IMR-90 (cell line): ENCODE data around the gene CNTN4. TPM values are rescaled to one million over a fixed set of nuclear protein-coding genes. Genes with fewer than 3 reads are reported as not detected.

Experiments
- ATAC-seq: fragments of 200-7000 bp; cut with Tn5 transposase; 2 replicates; pipeline ENCODE4 v1.9.1; 2020; ENCODE audit warnings: low read depth, mild to moderate bottlenecking, moderate library complexity
- BruUV-seq: library from RNA; stranded (reverse); fragments of 400-500 nt; replicated peaks from 2 replicates; lab custom pipeline; 2021; lab: Mats Ljungman, UMichigan
- CTCF ChIA-PET: fragments of 300-600 bp; formaldehyde crosslinking; extraction: SDS; loops from one replicate; lab custom pipeline; 2021; ENCODE audit warnings: antibody characterized with exemption; lab: Yijun Ruan, JAX
- POLR2A ChIA-PET: fragments of 300-600 bp; sonication (Branson Sonifier 250); formaldehyde crosslinking; loops from one replicate; lab custom pipeline; 2022; ENCODE audit warnings: antibody characterized with exemption; ENCODE audit not compliant: unreplicated experiment; lab: Charles Lee
- DNase-seq: peaks from one replicate; pipeline ENCODE4 v3.0.0; 2013
- H2AFZ ChIP-seq: replicated peaks from 2 replicates; pipeline ENCODE3; 2013; ENCODE audit warnings: low read length, mild to moderate bottlenecking; ENCODE audit not compliant: poor library complexity
- H2AK5ac ChIP-seq: 2 replicates; pipeline ENCODE4 v1.6.1; 2013; ENCODE audit warnings: low read depth, low read length, inconsistent platforms
- H2AK9ac ChIP-seq: replicated peaks from 2 replicates; pipeline ENCODE3; 2013; ENCODE audit warnings: mild to moderate bottlenecking, low read depth, low read length, moderate library complexity; ENCODE audit not compliant: poor library complexity
- H2BK120ac ChIP-seq: 2 replicates; pipeline ENCODE4 v1.6.1; 2013; ENCODE audit warnings: low read depth, low read length, inconsistent platforms
- H2BK15ac ChIP-seq: 3 replicates; pipeline ENCODE4 v1.6.1; 2013; ENCODE audit warnings: low read depth, low read length, inconsistent platforms
- H2BK20ac ChIP-seq: 2 replicates; pipeline ENCODE4 v1.6.1; 2013; ENCODE audit warnings: low read depth, mild to moderate bottlenecking, inconsistent platforms, low read length, moderate library complexity
- H2BK5ac ChIP-seq: 2 replicates; pipeline ENCODE4 v1.6.1; 2013; ENCODE audit warnings: mild to moderate bottlenecking, low read depth, low read length, inconsistent platforms; ENCODE audit not compliant: poor library complexity, severe bottlenecking
- H3K14ac ChIP-seq: replicated peaks from 2 replicates; pipeline ENCODE4 v1.6.1; 2013; ENCODE audit warnings: low read depth, low read length, inconsistent platforms
- H3K18ac ChIP-seq: 2 replicates; pipeline ENCODE4 v1.6.1; 2013; ENCODE audit warnings: low read depth, low read length, control low read depth
- H3K23ac ChIP-seq: 2 replicates; pipeline ENCODE4 v1.6.1; 2013; ENCODE audit warnings: low read depth, low read length, inconsistent platforms
- H3K27ac ChIP-seq: 2 replicates; pipeline ENCODE4 v1.5.1; 2013; ENCODE audit warnings: mild to moderate bottlenecking, control low read depth, low read length; ENCODE audit not compliant: insufficient read depth
- H3K27me3 ChIP-seq: 2 replicates; pipeline ENCODE4 v1.6.1; 2013; ENCODE audit warnings: low read length; ENCODE audit not compliant: control insufficient read depth, insufficient read depth
- H3K36me3 ChIP-seq: 2 replicates; pipeline ENCODE4 v1.6.1; 2013; ENCODE audit warnings: low read length, mixed read lengths; ENCODE audit not compliant: control insufficient read depth, insufficient read depth
- H3K4ac ChIP-seq: 2 replicates; pipeline ENCODE4 v1.6.1; 2013; ENCODE audit warnings: low read depth, low read length, inconsistent platforms
- H3K4me1 ChIP-seq: 2 replicates; pipeline ENCODE4 v1.6.1; 2013; ENCODE audit warnings: low read length, mixed read lengths; ENCODE audit not compliant: control insufficient read depth, insufficient read depth
- H3K4me2 ChIP-seq: 2 replicates; pipeline ENCODE4 v1.6.1; 2013; ENCODE audit warnings: low read depth, mild to moderate bottlenecking, control low read depth, low read length, moderate library complexity
- H3K4me3 ChIP-seq: 2 replicates; pipeline ENCODE4 v1.5.1; 2013; ENCODE audit warnings: low read depth, mild to moderate bottlenecking, control low read depth, low read length, moderate library complexity; ENCODE audit not compliant: insufficient read depth
- H3K56ac ChIP-seq: 2 replicates; pipeline ENCODE4 v1.6.1; 2013; ENCODE audit warnings: low read length, inconsistent platforms; ENCODE audit not compliant: insufficient read depth; ENCODE audit errors: extremely low read depth
- H3K79me1 ChIP-seq, 2 experiments: 2 replicates each; pipeline ENCODE4 v1.6.1; 2013; ENCODE audit warnings: low read length in 2 of 2, inconsistent platforms in 1 of 2, low read depth in 1 of 2
- H3K9ac ChIP-seq: 2 replicates; pipeline ENCODE4 v1.6.1; 2013; ENCODE audit warnings: low read depth, low read length, control low read depth
- H3K9me1 ChIP-seq: 2 replicates; pipeline ENCODE4 v1.6.1; 2013; ENCODE audit warnings: low read length, inconsistent platforms; ENCODE audit not compliant: insufficient read depth
- H3K9me3 ChIP-seq: 2 replicates; pipeline ENCODE4 v1.6.1; 2013; ENCODE audit warnings: low read length; ENCODE audit not compliant: control insufficient read depth, insufficient read depth
- H4K20me1 ChIP-seq: 2 replicates; pipeline ENCODE4 v1.6.1; 2013; ENCODE audit warnings: low read length, inconsistent platforms; ENCODE audit not compliant: insufficient read depth
- H4K5ac ChIP-seq: 2 replicates; pipeline ENCODE4 v1.6.1; 2013; ENCODE audit warnings: mild to moderate bottlenecking, low read depth, low read length, control low read depth
- H4K8ac ChIP-seq, 2 experiments: 2 replicates each; pipeline ENCODE4 v1.6.1; 2013; ENCODE audit warnings: low read depth in 2 of 2, low read length in 2 of 2, control low read depth in 1 of 2, inconsistent platforms in 1 of 2
- H4K91ac ChIP-seq: 2 replicates; pipeline ENCODE4 v1.6.1; 2013; ENCODE audit warnings: low read depth, low read length, inconsistent platforms; ENCODE audit not compliant: insufficient read depth
- CEBPB ChIP-seq: IDR thresholded peaks from 2 replicates; pipeline ENCODE4 v1.6.1; 2012; ENCODE audit warnings: low read depth, low read length, improper control_type of control experiment
- MAFK ChIP-seq: IDR thresholded peaks from 2 replicates; pipeline ENCODE4 v1.6.1; 2012; ENCODE audit warnings: low read depth, low read length, improper control_type of control experiment
- MXI1 ChIP-seq: IDR thresholded peaks from 2 replicates; pipeline ENCODE4 v1.6.1; 2012; ENCODE audit warnings: low read depth, mild to moderate bottlenecking, low read length, moderate library complexity, borderline replicate concordance
- RAD21 ChIP-seq: IDR thresholded peaks from 2 replicates; pipeline ENCODE4 v1.6.1; 2012; ENCODE audit warnings: low read length, improper control_type of control experiment
- WGBS, 2 experiments: methylation state at CpG; one replicate each; pipeline versions ENCODE4 v1.1.5 to v1.1.7; 2013; ENCODE audit warnings: missing lambda C conversion rate in 2 of 2; ENCODE audit not compliant: insufficient read length in 1 of 2; ENCODE audit errors: extremely low coverage in 2 of 2; 5-methylcytosine and 5-hydroxymethylcytosine counted together
- dilution Hi-C: fragments of 300-500 bp; cut with HindIII; formaldehyde crosslinking; loops from one replicate; pipeline ENCODE4 v1.14.3; 2018; ENCODE audit warnings: low sequenced_read_pairs; ENCODE audit not compliant: unreplicated experiment
- in situ Hi-C: fragments of 300-500 bp; cut with MboI; formaldehyde crosslinking; loops from 3 replicates; pipeline ENCODE4 v1.14.3; 2019; ENCODE audit warnings: low sequenced_read_pairs, inconsistent platforms, mixed read lengths
- intact Hi-C: fragments of 100-400 bp; cut with micrococcal nuclease; formaldehyde crosslinking; loops from 2 replicates; pipeline ENCODE4 v1.10.0; 2022
- polyA plus RNA-seq, 3 experiments: library from polyadenylated mRNA; depleted of rRNA; stranded (reverse); fragments of >200 nt; gene quantifications; 2 replicates each; pipeline ENCODE4 v1.2.3, GENCODE V29; 2012; ENCODE audit warnings: low replicate concordance in 1 of 3
- total RNA-seq: library from RNA; depleted of rRNA; stranded (reverse); fragments of >200 nt; gene quantifications from 2 replicates; pipeline ENCODE4 v1.2.3, GENCODE V29; 2012

Gene CNTN4
- total and polyA plus RNA-seq, 2 of the 4 experiments (the other 2 are of a cell fraction) = under 0.01 TPM; not detected in 1

GRCh38 chr3:2851361-2851760 is 752.7 kb downstream of the CNTN4 start:
- Histone ChIP-seq H2BK20ac (no peak overlapping the region), H4K91ac (no peak overlapping the region), H3K4me2 (no peak overlapping the region), H3K14ac (no peak overlapping the region), H3K56ac (no peak overlapping the region), H3K4ac (no peak overlapping the region), H3K23ac (no peak overlapping the region), H3K9me1 (no peaks in the 10 kb centered on the region), H2BK120ac (no peak overlapping the region), H2AK5ac (no peak overlapping the region), H3K18ac (no peak overlapping the region), H4K8ac (no peak overlapping the region), H4K5ac (no peak overlapping the region), H3K79me1 (no peaks in the 10 kb centered on the region), H3K4me1 (no peaks in the 10 kb centered on the region), H3K9ac (no peak overlapping the region), H3K36me3 (no peaks in the 10 kb centered on the region), H3K27ac (no peak overlapping the region), H2AFZ (no peak overlapping the region), H3K9me3 (peaks cover 6% of the 10 kb centered on the region), H3K4me3 (no peak overlapping the region), H4K20me1 (no peaks in the 10 kb centered on the region), H3K27me3 (no peaks in the 10 kb centered on the region), H2BK5ac (no peak overlapping the region), H2AK9ac (no peak overlapping the region), H2BK15ac (no peak overlapping the region)
- in situ Hi-C loops = no loop called here
- dilution Hi-C loops = no loop called here
- ChIA-PET POLR2A (no interaction called here), CTCF (no interaction called here)
- BruUV-seq = no TSS peak
- intact Hi-C loops = loop anchor here (10.0 kb wide), 1 partner anchor 297 kb away; no protein-coding TSS in a partner anchor
- ATAC-seq (no peak), DNase-seq (no peak)
- WGBS, 2 experiments = no CpG with 5 or more reads among the region's 3 CpGs
- TF ChIP-seq CEBPB (no peak), RAD21 (no peak), MXI1 (no peak), MAFK (no peak)
